GM19351 (cell line): ENCODE data around the gene TPGS1.

Experiments
- ATAC-seq: cut with Tn5 transposase; IDR thresholded peaks from one replicate; pipeline ENCODE4 v1.9.1; 2021; ENCODE audit warnings: mild to moderate bottlenecking, moderate library complexity; ENCODE audit not compliant: unreplicated experiment

TPGS1 gene

DNA sequence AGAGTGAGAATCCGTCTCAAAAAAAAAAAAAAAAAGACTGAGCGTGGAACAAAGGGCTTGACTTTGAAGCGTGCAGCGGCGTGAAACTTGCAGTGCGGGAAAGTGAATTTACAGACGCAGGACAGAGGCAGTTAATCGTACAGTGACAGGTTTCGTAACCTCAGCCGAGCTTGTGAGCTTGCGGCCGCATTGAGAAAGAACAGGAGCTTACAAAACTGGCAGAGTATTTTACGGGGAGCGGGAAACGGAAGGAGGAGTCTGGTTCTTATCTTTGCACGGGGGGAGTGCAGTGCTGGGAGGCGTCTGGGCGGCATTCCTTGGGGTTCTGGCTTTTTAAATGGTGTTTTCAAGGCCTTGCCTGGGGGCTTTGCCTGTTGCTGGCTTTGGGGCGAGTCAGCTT lies 59.1 kb downstream of the TPGS1 start:
- ATAC-seq: no peak

DNA sequence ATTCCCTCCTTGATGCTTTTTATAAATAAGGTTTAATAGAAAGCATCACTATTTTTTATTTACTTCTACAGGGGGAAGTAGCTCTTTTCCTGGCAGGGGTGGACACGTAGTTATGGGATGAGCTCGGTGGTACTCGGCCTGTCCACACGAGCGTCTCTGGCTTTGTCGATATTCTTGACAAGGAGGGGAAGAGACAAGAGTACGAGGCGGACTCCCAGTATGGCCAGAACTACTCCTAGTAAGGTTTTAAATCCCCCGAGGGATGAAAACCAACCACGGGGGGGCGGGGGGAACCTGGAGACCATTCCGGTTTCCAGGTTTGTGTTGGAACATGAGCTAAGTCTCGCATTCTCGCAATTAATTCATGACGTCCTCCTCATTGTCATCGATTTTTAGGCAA lies 59.5 kb downstream of the TPGS1 start:
- no peak for ATAC-seq

DNA sequence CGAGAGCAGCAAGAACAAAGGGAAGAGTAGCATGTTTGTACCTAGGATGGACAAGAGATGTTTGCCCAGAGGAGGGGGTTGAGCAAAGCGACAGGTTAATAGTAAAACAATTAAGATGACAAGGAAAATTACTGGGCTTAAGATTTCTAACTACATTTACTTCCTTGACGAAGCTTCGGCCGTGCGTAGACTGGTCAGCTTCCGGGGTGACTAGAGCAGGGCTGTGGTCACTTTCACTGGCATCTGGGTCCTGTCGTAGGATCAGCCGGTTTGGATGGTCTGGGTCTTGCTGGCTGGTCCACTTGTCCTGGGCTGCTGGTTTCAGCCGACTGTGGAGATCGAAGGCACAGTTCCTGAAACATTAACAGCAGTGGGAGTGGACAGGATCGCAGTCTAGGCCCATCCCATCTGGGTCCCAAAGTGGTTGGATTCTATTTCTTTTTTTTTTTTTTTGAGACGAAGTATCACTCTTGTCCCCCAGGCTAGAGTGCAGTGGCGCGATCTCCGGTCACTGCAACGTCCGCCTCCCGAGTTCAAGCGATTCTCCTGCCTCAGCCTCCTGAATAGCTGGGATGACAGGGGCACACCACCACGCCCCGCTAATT lies 60.1 kb downstream of the TPGS1 start:
- no peak for ATAC-seq
